Ramos (cell line): ENCODE measurements around the gene ZNF175.
"Not testable (repeated sequence)": the region's sequence is repeated elsewhere in the genome, so short reads cannot be mapped to it uniquely, and the experiment has no call there.

Source experiments
- in situ Hi-C: fragments of 300-500 bp; cut with MboI; formaldehyde crosslinking; loops from one replicate; pipeline ENCODE4 v1.14.3; 2022; ENCODE audit warnings: low sequenced_read_pairs; ENCODE audit not compliant: unreplicated experiment

Gene ZNF175

DNA sequence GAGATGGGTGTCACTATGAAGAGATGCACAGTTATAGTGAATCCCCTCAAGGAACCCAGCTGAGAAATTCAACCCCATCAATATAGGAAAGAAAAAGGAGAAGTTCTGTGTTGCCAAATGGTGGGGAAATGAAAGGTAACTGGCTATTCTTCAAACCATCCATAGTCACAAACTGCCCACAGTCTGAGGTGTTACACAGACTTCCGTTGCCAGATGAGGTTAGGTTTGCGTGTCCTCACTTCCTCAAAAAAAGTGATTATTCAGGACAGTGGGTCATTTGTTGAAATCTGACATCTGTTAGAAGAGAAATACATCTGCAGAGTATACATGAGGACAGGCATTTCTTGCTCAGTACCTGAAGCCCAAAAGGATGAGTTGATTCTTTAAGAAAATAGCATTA is 50.1 kb downstream of the ZNF175 start:
- in situ Hi-C loops: no loop called here

DNA sequence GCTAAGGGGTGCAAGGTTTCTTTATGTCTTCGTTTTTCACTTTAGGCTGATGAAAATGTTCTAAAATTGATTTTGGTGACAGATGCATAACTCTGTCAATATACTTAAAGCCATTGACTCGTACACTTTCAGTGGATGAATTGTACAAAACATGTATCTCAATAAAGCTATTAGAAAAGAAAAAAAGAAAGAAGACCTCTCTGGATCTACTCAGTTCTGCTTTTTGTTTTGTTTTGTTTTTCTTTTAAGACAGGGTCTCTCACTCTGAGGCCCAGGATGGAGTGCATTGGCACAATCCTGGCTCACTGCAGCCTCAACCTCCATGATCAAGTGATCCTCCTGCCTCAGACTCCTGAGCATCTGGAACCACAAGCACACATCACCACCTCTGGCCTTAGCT is 55.6 kb downstream of the ZNF175 start:
- in situ Hi-C loops: no loop called here

- in situ Hi-C loops: no loop called here
These were observed 56.5 kb downstream of the ZNF175 start for GRCh38 chr19:51627491-51628138.

DNA sequence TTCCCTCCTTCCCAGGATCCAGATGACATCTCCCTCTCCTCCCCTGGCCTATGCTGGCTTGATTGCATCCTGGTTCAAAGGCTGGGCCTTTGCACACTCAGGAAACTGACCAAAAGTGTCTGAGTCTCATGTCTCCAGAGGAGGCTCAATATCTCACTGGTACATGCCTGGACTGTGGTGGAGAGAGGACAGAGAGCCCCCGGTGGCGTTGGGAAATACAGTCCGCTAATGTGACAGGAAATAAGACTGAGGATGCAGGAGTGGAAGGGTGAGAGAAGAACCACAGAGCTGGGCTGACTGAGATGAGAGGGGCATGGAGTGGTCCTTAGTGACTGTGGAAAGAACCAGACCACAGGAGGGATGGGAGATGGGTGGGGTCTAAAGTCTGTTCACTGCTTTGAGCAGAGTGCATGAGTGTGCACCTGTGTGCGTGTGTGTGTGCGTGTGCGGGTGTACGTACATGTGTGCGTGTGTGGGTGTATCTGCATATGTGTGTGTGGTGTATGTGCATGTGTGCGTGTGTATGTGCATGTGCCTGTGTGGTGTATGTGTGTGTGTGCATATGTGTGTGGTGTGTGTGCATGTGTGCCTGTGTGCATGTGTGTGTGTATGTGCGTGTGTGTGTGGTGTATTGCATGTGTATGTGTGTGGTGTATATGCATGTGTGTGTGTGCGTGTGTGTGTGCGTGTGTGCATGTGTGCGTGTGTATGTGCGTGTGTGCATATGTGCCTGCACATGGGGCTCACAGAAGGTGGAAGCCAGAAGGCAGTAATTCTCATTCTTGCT is 57.3 kb downstream of the ZNF175 start:
- in situ Hi-C loops: no loop called here

GRCh38 chr19:51630315-51630714 is 59.2 kb downstream of the ZNF175 start, which contains the start of gene SIGLEC5:
TSS of gene SIGLEC5 (minus strand) at chr19:51630401. CDS start at chr19:51630335, 66 bp downstream.
- in situ Hi-C loops: not testable (repeated sequence)

DNA sequence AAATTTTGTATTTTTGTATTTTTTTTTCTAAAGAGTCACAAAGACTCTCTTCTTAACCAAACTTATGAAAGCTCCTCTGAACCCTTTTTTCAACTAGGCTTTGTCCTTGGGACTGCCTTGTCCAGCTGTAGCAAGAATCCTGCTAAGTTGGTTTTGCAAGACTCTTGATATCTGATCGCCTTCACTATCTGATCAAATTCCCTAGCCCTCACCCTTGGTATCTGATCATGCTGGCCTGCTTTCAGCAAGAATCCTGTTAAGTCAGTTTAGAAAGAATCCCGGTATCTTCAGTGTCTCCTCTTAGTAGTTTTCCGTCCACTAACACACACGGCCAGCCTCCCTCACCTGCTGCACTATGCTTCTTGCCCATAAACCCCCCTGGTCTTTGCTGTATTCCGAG is 61.0 kb downstream of the ZNF175 start:
- in situ Hi-C loops: no loop called here

GRCh38 chr19:51637362-51637978 is 66.4 kb downstream of the ZNF175 start:
- in situ Hi-C loops: no loop called here

- in situ Hi-C loops: no loop called here
These were observed 68.8 kb downstream of the ZNF175 start for GRCh38 chr19:51639916-51640315.

- in situ Hi-C loops: no loop called here
These were observed 69.3 kb downstream of the ZNF175 start for GRCh38 chr19:51640386-51640785.

DNA sequence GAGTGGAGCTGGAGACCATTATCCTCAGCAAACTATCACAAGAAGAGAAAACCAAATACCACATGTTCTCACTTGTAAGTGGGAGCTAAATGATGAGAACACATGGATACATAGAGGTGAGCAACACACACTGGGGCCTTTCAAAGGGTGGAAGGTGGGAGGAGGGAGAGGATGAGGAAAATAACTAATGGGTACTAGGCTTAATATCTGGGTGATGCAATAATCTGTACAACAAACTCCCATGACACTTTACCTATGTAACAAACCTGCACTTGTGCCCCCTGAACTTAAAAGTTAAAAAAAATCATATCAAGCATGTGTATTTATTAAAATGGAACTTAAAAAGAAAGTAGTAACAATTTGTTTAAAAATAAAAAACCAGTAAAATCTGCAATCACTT is 70.6 kb downstream of the ZNF175 start:
- in situ Hi-C loops: no loop called here
